AG04450 (cell line): ENCODE data around the gene SUFU. TPM values are rescaled to one million over a fixed set of nuclear protein-coding genes. Genes with fewer than 3 reads are reported as not detected.

Source experiments
- CTCF ChIA-PET: fragments of 300-600, 350-600 bp; formaldehyde crosslinking; extraction: SDS; loops from one replicate; lab custom pipeline; 2022; ENCODE audit warnings: antibody characterized with exemption, inconsistent platforms; lab: Charles Lee
- POLR2A ChIA-PET: fragments of 350-600 bp; formaldehyde crosslinking; extraction: SDS; loops from one replicate; lab custom pipeline; 2021; ENCODE audit warnings: antibody characterized with exemption, inconsistent platforms; lab: Yijun Ruan, JAX
- DNase-seq: peaks from one replicate; pipeline ENCODE4 v3.0.0-alpha.2; 2011; ENCODE audit warnings: low read depth, low spot score
- H3K27ac ChIP-seq: one replicate; pipeline ENCODE4 v1.5.1; 2012; ENCODE audit warnings: low read depth, low read length, control low read depth
- H3K27me3 ChIP-seq: one replicate; pipeline ENCODE4 v1.6.0; 2012; ENCODE audit warnings: low read length; ENCODE audit not compliant: control insufficient read depth, insufficient read depth
- H3K4me3 ChIP-seq: 2 replicates; pipeline ENCODE4 v1.5.1; 2011; ENCODE audit warnings: mild to moderate bottlenecking, low read depth, low read length, control low read depth
- H3K9me3 ChIP-seq: 2 replicates; pipeline ENCODE4 v1.5.1; 2012; ENCODE audit warnings: low read length; ENCODE audit not compliant: control insufficient read depth, insufficient read depth
- polyA plus RNA-seq: library from polyadenylated mRNA; depleted of rRNA; stranded (reverse); fragments of >200 nt; gene quantifications from 2 replicates; pipeline ENCODE4 v1.2.3, GENCODE V29; 2011; rRNA removed
- small RNA-seq: library from RNA; depleted of rRNA; stranded (forward); fragments of <200 nt; gene quantifications from one replicate; pipeline ENCODE3, GENCODE V24; 2012; ENCODE audit warnings: low read depth; ENCODE audit not compliant: insufficient read length
- TF ChIP-seq, protein P1 (sequence below): IDR thresholded peaks from 2 replicates; pipeline ENCODE4 v1.5.1; 2011; ENCODE audit warnings: low read depth, low read length, control low read depth, inconsistent platforms

Gene SUFU
- polyA plus RNA-seq, 1 experiment = 11.0 TPM

DNA sequence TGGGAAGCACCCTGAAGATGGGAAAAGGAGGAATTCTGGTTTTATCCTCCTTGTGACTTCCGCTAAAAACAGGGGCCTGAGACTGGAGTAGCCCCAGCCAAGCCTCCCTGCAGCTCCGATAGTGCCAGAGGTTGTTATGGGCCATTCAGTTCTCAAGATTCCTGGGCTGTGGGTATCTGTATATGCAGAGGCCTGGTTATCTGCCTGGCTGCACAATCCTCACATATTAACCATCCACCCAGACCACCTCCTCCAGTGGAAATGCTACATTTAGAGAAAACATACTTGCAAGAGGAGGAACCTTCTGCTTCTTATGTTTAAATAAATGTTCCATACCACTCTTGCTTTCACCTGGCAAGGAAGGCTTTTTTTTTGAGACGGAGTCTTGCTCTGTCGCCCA, 175.8 kb downstream of the SUFU start:
- Histone ChIP-seq H3K27ac (no peak overlapping the region), H3K27me3 (no peaks in the 10 kb centered on the region), H3K4me3 (no peak overlapping the region), H3K9me3 (no peaks in the 10 kb centered on the region)
- ChIA-PET CTCF (interaction anchor here (0.6 to 3.0 kb wide), 9 partner anchors 8 to 222 kb away, joined by 4 to 28 read pairs (median 8); partner anchors contain the start of genes ARL3 and SFXN2), POLR2A (interaction anchor here (6.5 kb wide), 1 partner anchor 33 kb away, joined by 71 read pairs; the partner anchor contains the start of genes ARL3 and SFXN2)
- no peak for DNase-seq
- TF ChIP-seq, protein P1, sequence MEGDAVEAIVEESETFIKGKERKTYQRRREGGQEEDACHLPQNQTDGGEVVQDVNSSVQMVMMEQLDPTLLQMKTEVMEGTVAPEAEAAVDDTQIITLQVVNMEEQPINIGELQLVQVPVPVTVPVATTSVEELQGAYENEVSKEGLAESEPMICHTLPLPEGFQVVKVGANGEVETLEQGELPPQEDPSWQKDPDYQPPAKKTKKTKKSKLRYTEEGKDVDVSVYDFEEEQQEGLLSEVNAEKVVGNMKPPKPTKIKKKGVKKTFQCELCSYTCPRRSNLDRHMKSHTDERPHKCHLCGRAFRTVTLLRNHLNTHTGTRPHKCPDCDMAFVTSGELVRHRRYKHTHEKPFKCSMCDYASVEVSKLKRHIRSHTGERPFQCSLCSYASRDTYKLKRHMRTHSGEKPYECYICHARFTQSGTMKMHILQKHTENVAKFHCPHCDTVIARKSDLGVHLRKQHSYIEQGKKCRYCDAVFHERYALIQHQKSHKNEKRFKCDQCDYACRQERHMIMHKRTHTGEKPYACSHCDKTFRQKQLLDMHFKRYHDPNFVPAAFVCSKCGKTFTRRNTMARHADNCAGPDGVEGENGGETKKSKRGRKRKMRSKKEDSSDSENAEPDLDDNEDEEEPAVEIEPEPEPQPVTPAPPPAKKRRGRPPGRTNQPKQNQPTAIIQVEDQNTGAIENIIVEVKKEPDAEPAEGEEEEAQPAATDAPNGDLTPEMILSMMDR = no peak

DNA sequence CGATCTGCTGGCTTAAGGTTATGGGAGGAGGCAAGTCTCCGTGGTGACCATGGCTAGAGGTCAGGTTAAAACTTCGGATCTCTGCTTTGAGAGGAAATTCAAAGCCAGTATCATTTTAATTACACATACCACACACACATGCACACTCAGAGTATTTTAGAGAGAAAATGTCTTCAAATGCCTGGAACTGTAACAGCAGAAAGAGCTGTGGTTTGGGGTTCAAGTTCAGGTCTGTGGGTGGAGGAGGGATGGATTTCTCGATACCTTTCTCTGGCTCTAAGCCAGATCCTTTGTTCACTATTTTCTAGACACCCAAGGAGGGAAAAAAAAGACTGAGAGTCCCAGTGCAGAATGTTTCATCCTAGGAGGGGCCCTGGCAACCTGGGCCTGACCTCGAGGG, 177.9 kb downstream of the SUFU start:
- CTCF ChIA-PET = no interaction called here
- no peaks in the 10 kb centered on the region for H3K9me3 ChIP-seq
- no peak overlapping the region for H3K27ac ChIP-seq
- no peak overlapping the region for H3K4me3 ChIP-seq
- DNase-seq = no peak
- H3K27me3 ChIP-seq = no peaks in the 10 kb centered on the region
- POLR2A ChIA-PET = no interaction called here
- TF ChIP-seq, protein P1 = no peak

DNA sequence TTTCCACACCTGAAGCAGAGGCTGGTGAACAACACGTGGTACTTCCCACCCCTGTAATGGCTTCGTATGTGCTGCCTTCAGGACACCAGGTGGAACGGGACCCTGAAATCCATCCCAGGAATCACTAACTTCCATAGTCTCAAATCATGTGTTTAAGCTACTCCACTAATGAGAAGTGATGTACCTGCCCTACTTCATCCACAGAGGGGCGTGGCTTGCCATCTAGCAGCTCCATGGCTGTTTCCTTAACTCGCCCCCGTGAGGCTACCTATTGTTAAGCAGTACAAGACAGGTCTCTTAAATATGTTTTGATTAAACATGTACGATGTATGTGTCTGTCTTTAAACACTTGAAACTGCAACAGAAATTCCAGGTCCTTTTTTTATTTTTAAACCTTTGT, 178.6 kb downstream of the SUFU start:
- H3K9me3 ChIP-seq = no peaks in the 10 kb centered on the region
- CTCF ChIA-PET = no interaction called here
- H3K27me3 ChIP-seq = no peaks in the 10 kb centered on the region
- no peak overlapping the region for H3K4me3 ChIP-seq
- no peak overlapping the region for H3K27ac ChIP-seq
- DNase-seq = no peak
- POLR2A ChIA-PET = no interaction called here
- TF ChIP-seq, protein P1 = no peak

DNA sequence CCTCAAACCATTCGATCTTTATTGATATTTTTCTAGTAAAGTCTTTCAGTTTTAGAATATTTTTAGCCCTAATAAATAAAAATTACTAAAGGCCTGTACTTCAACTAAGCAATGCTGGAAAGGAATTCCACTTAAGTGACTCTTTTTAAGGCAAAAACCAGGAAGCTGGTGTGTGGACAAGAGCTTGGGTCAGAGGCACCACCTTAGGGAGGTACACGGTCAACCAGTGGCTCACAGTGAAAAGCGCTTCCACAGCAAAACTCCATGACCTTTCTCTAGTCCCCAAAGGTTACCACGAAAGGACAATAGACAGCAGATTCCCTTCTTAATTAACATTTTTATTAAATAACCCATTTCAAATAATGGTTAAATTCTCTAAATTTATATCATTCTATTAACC, 179.2 kb downstream of the SUFU start:
- Histone ChIP-seq H3K27me3 (no peaks in the 10 kb centered on the region), H3K9me3 (no peaks in the 10 kb centered on the region), H3K4me3 (no peak overlapping the region), H3K27ac (no peak overlapping the region)
- DNase-seq = no peak
- ChIA-PET POLR2A (no interaction called here), CTCF (no interaction called here)
- TF ChIP-seq, protein P1 = no peak

Small RNA genes lying within 50 kb of the gene (small RNA-seq; reads per million reads assigned to genes)
- gene RNU6-43P = not detected

Other genes starting within 250 kb of the SUFU start
- 26.1 and 29.3 TPM in 2 replicates for gene NFKB2, start 108.3 kb upstream of the SUFU start, polyA plus RNA-seq
- gene PSD, start 85.2 kb upstream of the SUFU start, polyA plus RNA-seq = 5.5 and 8.2 TPM in 2 replicates
- gene FBXL15, start 83.1 kb upstream of the SUFU start, polyA plus RNA-seq = 2.7 and 4.3 TPM in 2 replicates
- 61.1 and 68.6 TPM in 2 replicates for gene CUEDC2, start 71.4 kb upstream of the SUFU start, polyA plus RNA-seq
- 0.06 TPM in 1 of 2 replicates, not detected in the other for gene C10orf95, start 52.4 kb upstream of the SUFU start, polyA plus RNA-seq
- 164 and 192 TPM in 2 replicates for gene ACTR1A, start 1.3 kb upstream of the SUFU start, polyA plus RNA-seq
- gene TRIM8, start 140.5 kb downstream of the SUFU start, polyA plus RNA-seq = 66.8 and 80.9 TPM in 2 replicates
- gene ARL3, start 210.4 kb downstream of the SUFU start, polyA plus RNA-seq = 16.5 and 19.2 TPM in 2 replicates
- 6.5 and 7.2 TPM in 2 replicates for gene SFXN2, start 210.7 kb downstream of the SUFU start, polyA plus RNA-seq
- gene WBP1L, start 240.0 kb downstream of the SUFU start, polyA plus RNA-seq = 27.6 and 28.1 TPM in 2 replicates